ENCODE results near the gene OPCML. TPM values are rescaled to one million over a fixed set of nuclear protein-coding genes. Genes with fewer than 3 reads are reported as not detected.

OPCML gene
- total and polyA plus RNA-seq, 2 donors, result 0.06 to 2.3 TPM

DNA sequence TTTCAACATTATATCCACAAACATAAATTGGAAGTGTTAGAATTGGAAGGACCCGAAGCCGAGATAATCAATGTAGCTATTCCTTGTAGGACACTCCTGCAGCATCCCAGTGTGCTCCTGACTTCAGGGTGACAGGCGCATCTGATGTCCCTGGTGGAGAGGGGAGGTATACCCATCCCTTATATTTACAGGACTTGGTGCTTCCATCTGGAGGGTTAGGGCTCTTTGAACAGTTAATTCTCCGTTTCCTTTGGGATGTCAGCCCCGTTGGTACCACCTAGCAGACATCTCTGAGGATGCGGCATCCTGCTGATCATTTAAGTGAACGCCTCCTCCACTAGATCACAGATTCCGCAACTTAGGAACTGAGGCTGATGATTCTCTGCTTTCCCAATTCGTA lies 451.3 kb downstream of the OPCML start:
- DNase-seq (ENCODE audit: extremely low spot score), result no peak
- H3K27ac ChIP-seq (ENCODE audit: low read depth), result no peak overlapping the region
- no peaks in the 10 kb centered on the region for H3K36me3 ChIP-seq (ENCODE audit: insufficient read depth)
- no peaks in the 10 kb centered on the region for H3K4me1 ChIP-seq (ENCODE audit: insufficient read depth)
- 67% methylated on average over 9 of the region's 9 CpGs for WGBS
- no peak overlapping the region for H3K4me3 ChIP-seq (ENCODE audit: low read depth, low read length)

DNA sequence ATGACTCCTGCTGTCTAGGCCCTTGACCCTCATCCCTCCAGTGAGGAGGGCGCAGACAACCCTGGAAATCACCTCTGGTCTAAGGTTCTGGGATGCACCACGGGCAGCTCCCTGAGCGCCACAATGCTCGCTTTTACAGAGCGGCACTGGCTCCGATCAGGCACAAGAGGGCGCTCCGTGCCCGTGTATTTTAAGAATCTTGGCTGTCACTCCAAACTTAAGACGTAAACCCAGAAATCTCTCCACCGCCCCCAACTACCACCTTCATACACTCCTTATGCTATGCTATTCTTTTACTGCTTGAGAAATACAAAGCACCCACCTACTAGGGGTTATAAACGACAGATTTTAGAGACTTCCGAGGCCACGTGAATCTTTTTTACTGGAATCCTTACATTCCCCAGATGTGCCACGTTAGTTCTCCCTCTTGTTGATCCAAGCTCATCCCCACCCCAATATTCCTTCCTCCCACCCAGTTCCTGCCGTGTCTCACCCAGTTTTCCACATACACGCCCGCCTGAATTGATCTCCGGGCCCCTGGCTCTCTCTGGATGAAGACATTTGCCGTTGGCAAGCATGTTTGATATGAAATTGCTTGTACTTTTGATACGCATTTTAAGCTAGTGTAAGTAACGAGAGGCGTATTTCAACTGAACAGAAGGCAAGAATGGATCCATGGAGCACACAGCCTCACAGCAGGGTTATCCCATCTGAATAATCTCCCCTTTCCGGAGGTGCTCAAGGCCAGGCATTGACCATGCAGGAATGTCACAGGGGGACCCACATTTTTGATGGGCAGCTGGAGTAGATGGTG lies 453.5 kb downstream of the OPCML start:
- no peak for DNase-seq (ENCODE audit: extremely low spot score)
- Histone ChIP-seq H3K4me3 (ENCODE audit: low read depth, low read length) (no peak overlapping the region), H3K36me3 (ENCODE audit: insufficient read depth) (no peaks in the 10 kb centered on the region), H3K4me1 (ENCODE audit: insufficient read depth) (no peaks in the 10 kb centered on the region), H3K27ac (ENCODE audit: low read depth) (no peak overlapping the region)
- WGBS, result 23% methylated on average over 24 of the region's 24 CpGs

DNA sequence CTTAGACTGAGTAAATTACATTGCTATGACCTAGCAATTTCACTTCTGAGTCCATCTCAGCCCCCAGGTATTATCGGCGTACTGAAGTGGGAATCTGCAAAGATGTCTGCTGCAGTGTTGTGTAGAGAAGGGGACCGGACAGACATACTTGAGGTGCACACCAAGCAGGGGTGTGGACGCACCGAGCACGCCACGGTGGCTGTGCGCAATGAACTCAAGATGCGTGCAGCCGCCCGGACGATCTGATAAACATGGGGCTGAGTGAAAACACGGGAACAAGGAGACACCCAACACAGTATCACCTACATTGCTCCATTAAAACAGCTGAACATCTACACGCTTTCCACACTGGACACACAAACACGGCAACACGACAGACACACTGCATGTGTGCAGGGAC lies 454.3 kb downstream of the OPCML start:
- Histone ChIP-seq H3K27ac (ENCODE audit: low read depth) (no peak overlapping the region), H3K36me3 (ENCODE audit: insufficient read depth) (no peaks in the 10 kb centered on the region), H3K4me1 (ENCODE audit: insufficient read depth) (no peaks in the 10 kb centered on the region), H3K4me3 (ENCODE audit: low read depth, low read length) (no peak overlapping the region)
- no peak for DNase-seq (ENCODE audit: extremely low spot score)
- 88% methylated on average over 16 of the region's 16 CpGs for WGBS

DNA sequence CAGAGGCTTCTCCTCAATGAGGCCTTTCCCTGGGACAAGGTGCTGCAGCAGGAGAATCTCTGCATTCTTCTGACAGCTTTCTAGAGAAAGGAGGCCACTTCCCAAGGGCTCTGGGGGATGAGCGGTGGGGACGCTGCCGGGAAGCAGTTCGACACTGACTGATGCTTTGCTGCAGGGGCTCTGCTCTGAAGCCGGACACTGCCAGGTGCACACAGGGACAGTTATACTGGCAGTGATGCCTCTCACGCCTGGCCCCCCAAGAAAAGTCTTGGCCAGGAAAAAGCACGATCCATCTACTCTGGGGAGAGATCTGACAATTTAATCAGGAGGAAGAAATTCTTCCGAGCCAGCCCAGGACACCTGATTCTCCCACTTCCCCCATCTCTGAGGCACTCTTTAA lies 456.9 kb downstream of the OPCML start:
- Histone ChIP-seq H3K27ac (ENCODE audit: low read depth) (no peak overlapping the region), H3K4me3 (ENCODE audit: low read depth, low read length) (no peak overlapping the region), H3K36me3 (ENCODE audit: insufficient read depth) (no peaks in the 10 kb centered on the region), H3K4me1 (ENCODE audit: insufficient read depth) (no peaks in the 10 kb centered on the region)
- no peak for DNase-seq (ENCODE audit: extremely low spot score)
- WGBS, result 73% methylated on average over 8 of the region's 8 CpGs

DNA sequence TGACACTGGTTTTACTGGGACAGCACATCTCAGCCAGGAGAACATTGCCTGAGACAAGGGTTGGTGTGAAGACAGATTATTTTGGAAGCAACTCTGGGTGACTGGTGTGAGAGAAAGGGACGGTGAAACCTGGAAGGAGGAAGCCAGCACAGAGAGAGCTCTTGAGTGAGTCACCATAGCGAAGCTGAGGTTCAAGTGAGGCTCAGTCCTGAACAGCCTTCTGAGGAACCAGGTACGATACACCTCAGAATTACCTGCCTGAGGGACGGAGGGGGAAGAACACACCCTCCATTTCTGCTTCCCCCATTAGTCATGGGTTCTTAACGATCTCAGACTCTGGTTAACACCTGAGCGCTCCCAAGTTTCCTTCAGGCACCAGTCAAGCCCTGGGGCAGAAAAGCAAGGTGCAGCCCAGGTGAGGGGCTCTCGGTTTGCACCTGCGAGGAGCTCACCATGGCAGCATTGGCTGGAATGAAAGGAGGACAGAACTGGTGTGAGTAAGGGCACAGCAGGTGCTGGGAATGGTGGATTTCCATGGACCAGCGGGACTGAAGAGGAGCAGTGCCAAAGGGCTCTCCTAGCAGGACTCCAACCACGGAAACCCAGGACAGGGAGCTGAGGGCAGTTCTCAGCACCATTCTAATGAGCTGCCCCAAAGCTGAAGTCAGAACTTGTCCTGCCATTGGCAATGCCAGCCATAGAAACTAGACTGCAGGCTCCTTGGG lies 459.3 kb downstream of the OPCML start:
- DNase-seq (ENCODE audit: extremely low spot score), result no peak
- no peaks in the 10 kb centered on the region for H3K4me1 ChIP-seq (ENCODE audit: insufficient read depth)
- no peak overlapping the region for H3K27ac ChIP-seq (ENCODE audit: low read depth)
- H3K4me3 ChIP-seq (ENCODE audit: low read depth, low read length), result no peak overlapping the region
- WGBS, result 87% methylated on average over 10 of the region's 10 CpGs
- no peaks in the 10 kb centered on the region for H3K36me3 ChIP-seq (ENCODE audit: insufficient read depth)

DNA sequence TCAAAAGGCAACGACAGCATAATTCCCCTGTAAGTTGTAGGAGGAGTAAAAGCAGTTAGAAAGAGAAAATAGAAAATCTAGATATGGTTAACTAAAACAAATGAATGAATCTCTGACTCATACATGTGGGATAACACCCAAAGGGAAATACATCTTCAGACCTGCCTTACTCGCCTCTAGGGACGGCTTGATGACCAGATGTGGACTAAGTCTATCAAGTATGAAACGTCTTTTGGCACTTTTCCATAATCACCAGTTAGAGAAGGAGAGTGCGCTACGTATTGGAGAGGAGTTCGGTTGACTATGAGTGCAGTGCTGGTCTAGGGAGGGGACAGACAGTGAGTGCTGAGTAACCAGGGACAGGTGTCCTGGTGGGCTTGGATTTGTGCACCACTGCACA lies 459.9 kb downstream of the OPCML start:
- Histone ChIP-seq H3K4me3 (ENCODE audit: low read depth, low read length) (no peak overlapping the region), H3K4me1 (ENCODE audit: insufficient read depth) (no peaks in the 10 kb centered on the region), H3K27ac (ENCODE audit: low read depth) (no peak overlapping the region), H3K36me3 (ENCODE audit: insufficient read depth) (no peaks in the 10 kb centered on the region)
- DNase-seq (ENCODE audit: extremely low spot score), result no peak
- WGBS, result 61% methylated on average over 7 of the region's 7 CpGs

DNA sequence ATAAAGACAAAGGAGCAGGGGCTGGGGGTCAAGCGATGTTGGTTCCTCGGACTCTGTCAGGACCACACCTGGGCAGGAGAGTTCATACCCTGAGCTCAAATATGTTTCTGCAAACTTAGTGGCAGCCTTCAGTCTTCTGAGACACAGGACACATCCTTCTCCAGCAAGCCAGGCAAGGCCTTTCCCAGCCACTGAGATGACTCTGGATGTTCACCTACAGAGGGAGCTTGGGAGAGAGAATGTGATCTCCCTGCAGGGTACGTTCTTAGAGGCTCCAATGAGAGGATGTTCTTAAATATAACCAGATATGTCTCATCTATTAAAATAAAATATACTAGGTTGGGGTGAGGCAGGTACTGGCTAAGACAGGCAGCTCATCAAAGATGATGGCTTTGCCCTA lies 461.5 kb downstream of the OPCML start:
- H3K27ac ChIP-seq (ENCODE audit: low read depth), result no peak overlapping the region
- DNase-seq (ENCODE audit: extremely low spot score), result no peak
- no peaks in the 10 kb centered on the region for H3K36me3 ChIP-seq (ENCODE audit: insufficient read depth)
- WGBS, result 52% methylated on average over 3 of the region's 3 CpGs
- H3K4me1 ChIP-seq (ENCODE audit: insufficient read depth), result no peaks in the 10 kb centered on the region
- no peak overlapping the region for H3K4me3 ChIP-seq (ENCODE audit: low read depth, low read length)

DNA sequence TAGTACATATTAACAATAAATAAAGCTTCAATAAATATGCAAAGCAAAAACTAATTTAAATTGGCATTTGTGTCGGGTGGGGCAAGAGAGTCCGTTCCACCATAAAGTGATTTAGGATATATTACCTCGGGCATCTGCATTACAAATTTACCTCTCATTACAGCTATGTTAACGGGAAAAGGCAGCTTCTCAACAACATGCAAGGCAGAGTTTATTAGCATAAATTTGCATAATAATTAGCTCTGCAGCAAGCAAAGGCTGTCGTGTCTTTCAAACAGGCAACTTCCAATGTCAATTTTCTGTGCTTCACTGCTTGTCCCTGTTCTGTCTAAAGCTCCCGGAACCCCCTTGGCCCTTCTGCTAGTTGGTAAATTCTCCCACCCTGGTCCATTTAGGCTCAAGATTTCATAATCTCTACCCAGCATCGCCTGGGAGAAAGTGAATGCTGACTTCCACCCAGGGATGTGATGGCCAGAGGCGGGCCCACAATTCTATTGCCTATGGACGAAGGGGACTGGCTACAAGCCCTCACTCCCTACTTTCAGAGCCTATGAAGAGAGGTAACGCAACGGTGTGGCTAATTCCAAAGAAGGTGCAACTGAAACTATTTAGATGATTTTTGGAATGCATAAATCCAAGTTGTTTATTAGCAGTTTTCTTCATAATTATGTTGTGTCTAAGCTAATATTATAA lies 462.1 kb downstream of the OPCML start:
- Histone ChIP-seq H3K4me3 (ENCODE audit: low read depth, low read length) (no peak overlapping the region), H3K4me1 (ENCODE audit: insufficient read depth) (no peaks in the 10 kb centered on the region), H3K27ac (ENCODE audit: low read depth) (no peak overlapping the region), H3K36me3 (ENCODE audit: insufficient read depth) (no peaks in the 10 kb centered on the region)
- WGBS, result 38% methylated on average over 11 of the region's 11 CpGs
- no peak for DNase-seq (ENCODE audit: extremely low spot score)

DNA sequence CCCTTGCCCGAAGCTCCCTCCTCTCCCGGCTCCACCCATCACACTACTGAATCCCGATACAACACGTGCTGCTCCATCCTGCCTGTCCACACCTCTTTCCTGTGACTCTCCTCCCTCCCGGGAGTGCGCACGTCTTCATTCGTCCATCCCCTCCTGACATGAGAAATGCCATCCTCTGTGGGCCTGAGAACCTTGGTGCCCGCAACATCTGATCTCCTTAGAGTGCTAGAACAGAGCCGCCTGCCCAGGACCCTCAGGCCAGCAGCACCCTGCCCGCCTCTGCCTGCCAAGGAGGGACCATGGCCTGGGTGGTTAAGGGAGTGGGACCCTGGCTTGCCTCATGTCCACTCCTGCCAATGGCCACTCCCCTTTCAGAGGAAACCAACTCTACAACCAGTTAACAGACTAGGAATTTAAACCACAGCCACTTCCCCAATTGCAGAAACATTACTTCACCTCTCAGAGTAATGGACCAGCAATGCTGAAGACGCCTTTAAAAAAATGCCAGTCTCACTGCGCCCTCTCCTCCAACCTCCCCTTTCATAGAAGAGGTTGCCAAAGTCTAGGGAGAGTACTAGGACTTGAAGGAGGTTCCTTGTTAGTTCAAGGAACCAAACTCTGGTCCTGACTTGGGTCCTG lies 466.3 kb downstream of the OPCML start:
- DNase-seq (ENCODE audit: extremely low spot score), result no peak
- 90% methylated on average over 13 of the region's 13 CpGs for WGBS
- Histone ChIP-seq H3K27ac (ENCODE audit: low read depth) (no peak overlapping the region), H3K4me1 (ENCODE audit: insufficient read depth) (no peaks in the 10 kb centered on the region), H3K4me3 (ENCODE audit: low read depth, low read length) (no peak overlapping the region), H3K36me3 (ENCODE audit: insufficient read depth) (no peaks in the 10 kb centered on the region)

DNA sequence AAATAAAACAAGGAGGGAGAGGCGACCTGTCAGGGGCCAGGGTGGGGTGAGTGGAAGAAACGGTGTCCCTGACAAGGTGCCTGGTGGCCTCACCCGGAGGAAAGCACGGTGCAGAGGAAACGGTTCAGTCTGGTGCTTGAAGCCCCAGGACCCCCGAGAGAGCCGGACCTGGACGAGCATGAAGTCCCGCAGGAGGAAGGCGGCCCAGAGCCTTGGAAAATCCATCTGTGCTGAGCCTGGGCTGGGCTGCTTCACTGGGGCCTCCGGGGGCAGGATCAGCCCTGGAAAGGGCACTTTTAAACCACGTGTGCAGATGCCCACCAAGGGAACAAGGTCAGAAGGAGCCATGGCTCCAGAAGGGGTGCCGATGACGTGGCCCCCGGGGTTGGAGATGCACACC lies 467.3 kb downstream of the OPCML start:
- H3K27ac ChIP-seq (ENCODE audit: low read depth), result no peak overlapping the region
- H3K4me3 ChIP-seq (ENCODE audit: low read depth, low read length), result no peak overlapping the region
- no peaks in the 10 kb centered on the region for H3K36me3 ChIP-seq (ENCODE audit: insufficient read depth)
- 81% methylated on average over 15 of the region's 15 CpGs for WGBS
- DNase-seq (ENCODE audit: extremely low spot score), result no peak
- H3K4me1 ChIP-seq (ENCODE audit: insufficient read depth), result no peaks in the 10 kb centered on the region

DNA sequence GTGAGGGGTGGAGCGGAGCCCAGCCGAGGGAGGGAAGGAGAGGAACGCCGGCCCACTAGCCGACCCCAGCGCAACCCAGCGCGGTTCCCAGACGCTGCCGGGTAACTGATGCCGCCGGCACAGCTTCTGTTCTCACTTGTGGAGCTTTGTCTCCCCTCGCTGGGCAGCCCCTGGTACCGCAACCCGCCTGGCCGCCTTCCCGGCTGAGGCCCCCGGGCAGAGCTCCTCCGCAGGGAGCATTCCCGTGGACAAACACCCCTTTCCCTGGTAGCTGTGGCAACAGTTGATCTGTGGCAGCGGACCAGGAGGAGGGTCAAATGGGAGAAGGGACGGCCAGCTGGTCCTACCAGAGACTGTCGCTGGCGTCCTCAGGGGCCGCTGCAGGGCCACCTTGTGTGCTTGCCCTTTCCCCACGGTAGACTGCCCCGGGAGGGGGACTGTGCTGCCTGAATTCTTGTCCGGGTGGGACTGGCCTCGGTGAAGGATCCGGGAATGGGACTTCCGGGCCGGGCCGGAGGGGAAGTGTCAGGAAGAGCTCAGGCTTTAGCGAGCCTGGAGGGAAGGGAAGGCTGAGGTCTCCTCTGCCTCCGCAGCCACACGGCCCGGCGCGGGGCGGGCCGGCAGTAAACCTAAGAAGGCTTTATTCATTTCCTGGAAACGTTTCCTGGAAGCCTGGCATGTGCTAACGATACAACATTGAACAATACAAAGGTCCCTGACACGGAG lies 468.0 kb downstream of the OPCML start:
- 2% methylated on average over 44 of the region's 44 CpGs for WGBS
- no peaks in the 10 kb centered on the region for H3K4me1 ChIP-seq (ENCODE audit: insufficient read depth)
- no peaks in the 10 kb centered on the region for H3K36me3 ChIP-seq (ENCODE audit: insufficient read depth)
- peak overlapping the region; percentile 40 for H3K4me3 ChIP-seq (ENCODE audit: low read depth, low read length)
- peak; percentile 52 for DNase-seq (ENCODE audit: extremely low spot score)
- H3K27ac ChIP-seq (ENCODE audit: low read depth), result no peak overlapping the region

DNA sequence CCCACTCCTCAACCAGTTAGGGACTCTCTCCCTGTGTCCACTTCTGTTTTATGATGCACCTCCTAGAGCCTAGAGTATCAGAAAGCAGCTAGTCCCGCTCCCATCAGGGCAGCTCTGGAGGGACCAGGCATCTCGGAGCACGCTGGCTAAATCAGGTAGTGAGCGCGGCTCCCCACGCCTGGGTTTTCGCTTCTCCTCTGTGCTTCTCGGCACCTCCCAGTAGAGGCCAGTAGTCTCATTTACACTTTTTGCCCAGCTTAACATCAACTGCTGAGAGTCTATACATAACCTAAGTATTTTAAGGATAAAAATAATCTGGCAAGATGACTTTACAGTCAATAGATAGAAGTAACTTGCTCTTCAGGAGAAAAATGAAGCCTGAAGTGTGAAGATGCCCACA lies 473.8 kb downstream of the OPCML start:
- Histone ChIP-seq H3K4me3 (ENCODE audit: low read depth, low read length) (no peak overlapping the region), H3K27ac (ENCODE audit: low read depth) (no peak overlapping the region), H3K36me3 (ENCODE audit: insufficient read depth) (no peaks in the 10 kb centered on the region), H3K4me1 (ENCODE audit: insufficient read depth) (no peaks in the 10 kb centered on the region)
- WGBS, result 59% methylated on average over 8 of the region's 8 CpGs
- DNase-seq (ENCODE audit: extremely low spot score), result no peak

DNA sequence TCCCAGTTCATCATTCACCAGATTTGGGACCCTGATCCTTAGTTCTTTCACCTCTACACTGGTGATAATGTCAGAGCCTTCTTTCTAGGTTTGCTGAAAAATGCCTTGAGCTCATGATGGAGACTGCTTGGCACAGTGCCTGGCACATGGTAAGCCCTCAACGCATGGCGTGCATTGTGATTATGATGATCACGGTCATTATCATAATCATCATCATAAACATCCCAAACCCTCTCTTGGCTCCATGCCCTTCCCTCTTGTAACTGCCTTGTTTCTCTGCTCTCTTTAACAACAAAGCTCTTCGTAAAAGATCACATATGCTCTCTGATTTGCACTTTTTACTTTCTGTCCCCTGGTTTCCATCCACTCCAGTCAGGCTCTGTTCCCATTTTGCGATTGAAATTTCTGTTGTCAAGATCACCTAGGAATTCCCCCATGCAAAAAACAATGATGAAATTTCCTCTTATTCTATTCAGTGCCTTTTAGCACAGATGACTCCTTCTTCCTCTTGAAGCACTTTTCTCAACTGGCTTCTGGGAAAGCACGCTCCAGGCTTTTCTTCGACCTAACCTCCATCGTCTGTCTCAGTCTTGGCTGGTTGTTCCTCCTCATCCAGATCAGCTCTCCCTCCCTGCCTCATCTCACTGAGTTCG lies 479.1 kb downstream of the OPCML start:
- no peak overlapping the region for H3K4me3 ChIP-seq (ENCODE audit: low read depth, low read length)
- 44% methylated on average over 9 of the region's 9 CpGs for WGBS
- DNase-seq (ENCODE audit: extremely low spot score), result no peak
- no peaks in the 10 kb centered on the region for H3K4me1 ChIP-seq (ENCODE audit: insufficient read depth)
- H3K27ac ChIP-seq (ENCODE audit: low read depth), result no peak overlapping the region
- H3K36me3 ChIP-seq (ENCODE audit: insufficient read depth), result no peaks in the 10 kb centered on the region
